GM12864 (cell line): ENCODE measurements around the gene NBL1.

Experiments used
- DNase-seq: peaks from one replicate; pipeline ENCODE4 v3.0.0-alpha.2; 2011; ENCODE audit warnings: low read depth
- H3K4me3 ChIP-seq: 2 replicates; pipeline ENCODE4 v1.5.1; 2011; ENCODE audit warnings: mild to moderate bottlenecking, low read depth, low read length, control low read depth
- CTCF ChIP-seq: IDR thresholded peaks from 2 replicates; pipeline ENCODE4 v1.5.1; 2011; ENCODE audit warnings: low read depth, mild to moderate bottlenecking, moderate library complexity, low read length, control low read depth, inconsistent platforms; ENCODE audit errors: missing control alignments

The NBL1 gene

GRCh38 chr1:19668888-19669287, 24.8 kb downstream of the NBL1 start:
- no peak for TF ChIP-seq CTCF
- no peak overlapping the region for H3K4me3 ChIP-seq
- DNase-seq, result no peak

- no peak for DNase-seq
- H3K4me3 ChIP-seq, result no peak overlapping the region
- no peak for TF ChIP-seq CTCF
Measured at GRCh38 chr1:19670787-19671186, 26.7 kb downstream of the NBL1 start.

- no peak for TF ChIP-seq CTCF
- no peak for DNase-seq
- H3K4me3 ChIP-seq, result no peak overlapping the region
Measured at GRCh38 chr1:19672237-19672636, 28.1 kb downstream of the NBL1 start.

- no peak for TF ChIP-seq CTCF
- no peak for DNase-seq
- H3K4me3 ChIP-seq, result no peak overlapping the region
Measured at GRCh38 chr1:19675797-19676196, 31.7 kb downstream of the NBL1 start.

GRCh38 chr1:19676438-19676922, 32.4 kb downstream of the NBL1 start:
- H3K4me3 ChIP-seq, result no peak overlapping the region
- DNase-seq, result no peak
- TF ChIP-seq CTCF, result no peak

GRCh38 chr1:19678493-19678892, 34.4 kb downstream of the NBL1 start:
- no peak for DNase-seq
- H3K4me3 ChIP-seq, result no peak overlapping the region
- TF ChIP-seq CTCF, result no peak

- no peak overlapping the region for H3K4me3 ChIP-seq
- no peak for DNase-seq
- no peak for TF ChIP-seq CTCF
Measured at GRCh38 chr1:19678931-19679453, 34.9 kb downstream of the NBL1 start.
